Activated effector memory CD4-positive, alpha-beta T cell treated with Interleukin-2 at 50 U/mL for 16 hours (primary cell): ENCODE results near the gene SMARCA2.
"Not testable (repeated sequence)": the region's sequence is repeated elsewhere in the genome, so short reads cannot be mapped to it uniquely, and the experiment has no call there.

Experiments used
- DNase-seq: peaks from one replicate; pipeline ENCODE4 v3.0.0-alpha.2; 2020

The SMARCA2 gene

DNA sequence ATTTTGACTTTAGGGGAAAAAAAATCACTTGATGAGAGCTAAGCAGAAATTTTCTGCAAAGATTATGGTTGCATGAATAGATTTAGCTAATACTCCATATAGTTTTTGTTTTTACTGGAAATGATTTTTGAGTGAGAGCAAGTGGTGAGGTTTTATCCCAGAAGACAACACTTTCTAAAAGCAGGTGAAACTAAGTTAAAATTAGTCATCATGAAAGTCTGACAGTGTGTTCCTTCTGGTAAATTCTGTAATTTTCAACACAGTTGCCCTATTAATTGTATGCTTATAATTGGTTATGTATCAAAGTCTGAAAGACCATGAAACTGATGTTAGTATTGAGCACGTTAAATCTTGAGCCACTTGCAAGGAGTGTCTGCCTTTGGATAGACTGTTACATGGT, 91.5 kb downstream of the SMARCA2 start:
- DNase-seq: no peak

DNA sequence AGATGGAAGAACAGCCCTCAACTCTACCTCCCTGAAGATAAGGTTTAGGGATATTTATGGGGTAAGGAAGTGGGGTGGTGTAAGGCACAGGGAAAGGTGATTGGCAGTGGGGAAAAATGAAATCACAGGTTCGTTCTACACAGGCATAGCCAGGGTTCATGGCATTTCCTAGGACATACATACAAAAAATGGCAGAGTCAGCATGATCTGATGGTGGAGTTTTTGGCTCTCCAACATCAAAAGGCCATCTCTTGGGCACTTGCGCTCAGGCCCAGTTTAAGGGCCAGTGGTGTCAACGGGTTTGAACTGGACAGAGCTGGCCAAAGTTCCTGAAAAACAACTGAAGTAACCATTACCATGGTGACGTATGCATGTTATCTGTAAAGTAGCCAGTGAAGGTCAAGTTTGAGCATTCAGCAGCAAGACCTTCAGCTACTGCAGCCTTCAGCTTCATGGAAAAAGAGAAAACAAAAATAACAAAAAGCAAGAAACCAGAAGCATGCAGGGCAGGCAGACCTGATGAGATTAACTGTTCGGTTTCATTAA, 92.8 kb downstream of the SMARCA2 start:
- no peak for DNase-seq

DNA sequence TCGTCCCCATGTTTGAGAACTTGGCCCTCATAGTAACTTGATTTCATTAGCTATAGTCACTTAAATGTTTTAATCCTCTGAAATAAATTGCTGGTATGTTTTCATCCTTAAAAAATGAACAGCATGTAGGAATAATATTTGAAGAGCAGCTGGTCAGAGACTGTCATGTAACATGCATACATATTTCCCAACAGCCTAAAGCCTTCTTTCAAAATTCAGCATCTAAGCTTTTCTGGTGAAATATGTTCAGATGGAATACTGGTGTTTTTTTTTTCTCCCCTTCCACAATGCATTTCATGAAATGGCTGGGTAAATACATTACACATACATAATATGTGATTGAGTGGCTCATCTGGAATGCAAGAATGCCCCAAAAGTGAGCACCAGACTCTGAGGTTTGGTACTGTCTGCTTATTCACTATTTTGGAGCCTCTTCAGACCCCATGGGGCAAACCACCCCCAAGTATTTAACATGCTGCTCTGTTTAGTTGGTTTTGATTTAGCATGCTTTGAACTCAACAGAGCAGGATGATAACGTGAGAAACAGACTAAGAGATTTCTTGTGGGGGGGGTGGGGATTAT, 94.0 kb downstream of the SMARCA2 start:
- DNase-seq: no peak

DNA sequence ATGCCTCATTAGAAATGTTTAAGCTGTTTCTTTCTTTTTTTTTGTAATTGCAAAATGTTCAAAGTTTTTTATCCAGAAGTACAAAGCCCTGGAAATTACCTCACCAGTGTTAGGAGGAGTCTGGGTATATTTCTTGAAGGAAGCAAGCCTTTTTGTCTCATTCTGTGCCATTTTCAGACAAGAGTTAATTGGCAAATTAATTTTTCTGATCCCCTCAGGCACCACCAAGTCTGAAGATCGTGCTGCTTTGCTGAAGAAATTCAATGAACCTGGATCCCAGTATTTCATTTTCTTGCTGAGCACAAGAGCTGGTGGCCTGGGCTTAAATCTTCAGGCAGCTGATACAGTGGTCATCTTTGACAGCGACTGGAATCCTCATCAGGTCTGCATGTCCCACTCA, 94.9 kb downstream of the SMARCA2 start:
- DNase-seq: no peak

DNA sequence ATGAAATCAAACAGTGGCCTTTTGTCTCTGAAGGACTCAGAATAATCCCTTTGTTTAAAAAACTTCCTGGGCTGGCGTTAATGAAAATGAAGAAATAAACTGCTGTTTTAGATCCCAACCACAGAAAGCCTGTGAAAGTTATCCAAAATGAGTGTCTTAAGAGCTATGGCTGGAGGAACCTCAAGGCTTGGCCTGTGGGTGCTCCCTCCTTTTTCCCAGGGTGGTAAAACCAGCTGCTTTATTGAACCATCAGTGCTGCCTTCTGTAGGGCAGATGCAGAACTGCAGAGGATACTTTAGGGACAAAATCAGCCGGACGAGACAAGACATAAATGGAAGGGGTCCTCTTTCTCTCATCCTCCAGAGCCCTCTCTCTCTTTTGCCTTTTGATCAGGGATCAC, 100.9 kb downstream of the SMARCA2 start:
- DNase-seq: no peak

DNA sequence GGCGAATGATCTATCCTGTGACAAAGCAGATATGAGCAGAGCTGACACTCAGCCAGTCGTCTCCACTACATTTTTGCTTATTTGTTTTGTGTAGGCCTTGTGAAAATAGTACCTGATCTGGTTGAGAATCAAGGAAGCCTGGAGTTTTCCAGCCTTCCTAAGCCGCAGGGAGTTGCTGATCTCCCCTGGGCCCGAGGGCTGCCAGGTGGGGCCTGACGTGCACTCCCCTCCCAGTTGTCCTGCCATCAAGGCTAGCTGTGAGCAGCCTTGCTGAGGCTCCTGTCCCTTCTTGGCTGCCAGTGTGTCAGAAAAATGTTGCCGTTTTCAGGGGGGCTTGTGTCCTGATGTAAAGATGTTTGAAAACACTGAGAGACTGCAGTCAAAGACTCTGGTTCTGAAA, 102.4 kb downstream of the SMARCA2 start:
- DNase-seq: no peak

DNA sequence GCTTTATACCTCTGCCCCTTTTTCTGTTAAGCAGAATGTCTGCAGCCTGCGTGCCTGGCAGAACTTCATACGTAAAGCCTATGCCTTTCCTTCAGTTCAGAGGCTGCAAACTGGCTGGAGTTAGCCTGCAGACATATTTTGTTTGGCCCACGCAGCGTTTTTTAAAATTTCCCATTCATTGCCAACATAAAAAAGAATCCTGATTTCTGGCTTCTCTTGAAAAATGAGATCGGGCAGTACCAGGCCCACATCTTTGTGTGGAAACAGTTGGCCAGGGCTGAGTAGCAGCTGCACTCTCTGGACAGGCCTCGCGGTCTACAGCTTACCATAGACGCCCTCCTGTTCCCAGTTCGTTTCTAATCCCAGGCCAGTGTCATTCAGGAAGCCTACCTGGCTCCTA, 104.4 kb downstream of the SMARCA2 start:
- DNase-seq: no peak

DNA sequence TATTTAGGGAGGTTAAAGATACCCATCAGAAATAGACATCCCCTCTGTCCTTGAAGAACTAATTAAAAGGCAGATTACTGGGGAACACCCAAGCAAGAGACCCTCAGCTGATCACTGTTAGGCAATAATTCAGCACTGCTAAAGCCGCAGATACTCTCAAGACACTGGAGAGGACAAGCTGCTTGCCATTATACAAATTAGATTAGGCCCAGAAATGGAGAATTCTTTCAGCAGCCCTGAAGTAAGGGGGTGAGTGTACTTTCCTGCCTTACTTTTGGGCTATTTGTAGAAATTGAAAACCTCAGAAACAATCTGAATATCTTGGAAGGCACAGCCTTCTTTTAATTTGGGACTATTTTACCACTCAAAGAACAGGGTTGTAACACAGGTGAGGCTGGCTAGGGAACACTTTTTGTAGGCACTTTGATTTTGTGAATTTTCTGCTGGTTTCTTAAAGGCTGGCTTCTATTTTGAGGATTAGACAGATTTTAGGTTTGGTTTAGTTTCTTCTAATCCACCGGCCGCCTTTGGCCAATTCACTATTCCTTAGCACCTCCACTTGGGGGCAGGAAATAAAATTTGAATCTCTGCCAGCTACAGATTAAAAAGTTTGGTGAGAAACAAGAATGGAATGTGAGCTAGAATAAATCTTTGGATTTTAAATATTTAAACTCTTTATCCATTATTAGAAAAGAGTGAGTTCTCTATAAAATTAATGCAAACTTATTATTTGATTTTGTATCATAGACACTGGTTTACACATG, 106.0 kb downstream of the SMARCA2 start:
- DNase-seq: no peak

DNA sequence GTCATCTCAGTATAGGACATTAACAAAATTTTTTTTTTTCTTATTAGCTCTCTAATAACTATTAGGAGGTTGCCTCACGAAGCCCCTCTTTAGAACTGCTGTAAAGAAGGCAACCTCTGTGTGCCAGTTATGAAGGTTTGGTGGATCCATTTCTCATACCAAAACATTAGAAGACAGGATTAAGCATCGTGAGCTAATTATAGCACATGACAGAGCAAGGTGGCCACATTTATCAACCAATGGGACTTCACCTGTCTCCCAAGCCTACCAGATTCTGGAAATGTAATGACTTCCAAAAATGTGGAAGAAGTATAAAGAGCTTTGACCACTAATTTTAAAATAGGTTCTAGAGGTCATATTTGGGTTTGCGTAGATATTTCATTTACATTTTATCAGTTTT, 107.2 kb downstream of the SMARCA2 start:
- DNase-seq: no peak

DNA sequence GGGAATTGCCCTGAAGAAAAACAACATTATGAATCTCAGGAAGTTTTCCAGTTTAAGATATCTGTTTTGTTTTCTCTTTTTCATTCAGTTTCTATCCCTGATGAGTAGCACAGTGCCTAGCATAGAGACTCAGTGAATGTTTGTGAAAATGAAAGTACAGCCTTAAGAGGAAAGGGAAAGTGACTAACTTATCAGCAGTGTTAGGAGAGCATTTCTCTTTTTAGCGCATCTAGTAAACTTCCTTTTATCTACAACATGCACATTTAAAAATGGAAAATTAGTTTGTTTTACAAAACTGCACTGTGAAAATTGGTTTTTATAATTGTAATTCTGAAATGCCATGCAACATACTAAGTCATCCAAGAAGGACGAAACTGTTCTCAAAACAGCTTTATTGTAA, 110.8 kb downstream of the SMARCA2 start:
- DNase-seq: no peak

DNA sequence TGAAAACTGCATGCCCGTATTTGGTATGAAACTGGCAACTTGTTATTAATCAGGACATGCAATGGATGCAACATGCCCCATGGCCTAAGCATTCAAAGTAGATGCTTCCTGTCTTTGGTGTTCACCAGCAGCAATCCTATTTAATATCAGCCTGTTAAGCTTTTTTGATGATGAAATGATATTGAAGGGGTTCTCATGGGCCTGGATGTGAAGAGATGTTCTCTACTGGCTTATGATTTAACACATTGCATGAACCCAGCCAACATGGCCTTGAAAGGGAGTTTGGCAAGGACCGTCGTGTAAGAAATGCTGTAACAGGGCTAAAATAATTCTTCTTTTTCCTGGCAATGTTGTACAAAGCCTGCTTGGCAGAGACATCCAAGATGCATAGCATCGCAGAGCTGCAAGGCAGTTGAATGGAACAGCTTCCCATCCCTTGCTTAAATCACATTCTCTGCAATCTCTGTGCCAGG, 111.2 kb downstream of the SMARCA2 start:
- DNase-seq: no peak

DNA sequence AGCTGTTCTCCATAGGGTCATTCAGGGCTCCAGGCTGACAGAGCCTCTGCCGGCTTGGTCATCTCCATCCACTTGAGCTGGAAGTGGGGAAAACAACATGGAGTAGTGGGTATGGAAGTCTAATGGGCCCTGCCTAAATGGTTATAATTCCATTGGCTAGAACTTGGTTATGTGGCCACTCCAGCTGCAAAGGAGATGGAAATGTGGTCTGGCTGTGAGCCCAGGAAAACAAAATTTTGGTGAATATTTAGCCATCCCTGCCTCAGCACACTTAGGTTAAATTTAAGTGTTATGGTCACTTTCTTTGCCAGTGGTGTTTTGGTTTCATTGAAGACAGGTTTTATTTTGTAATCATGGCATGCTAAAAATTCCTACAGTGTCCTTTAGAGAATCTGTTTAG, 112.3 kb downstream of the SMARCA2 start:
- DNase-seq: no peak

DNA sequence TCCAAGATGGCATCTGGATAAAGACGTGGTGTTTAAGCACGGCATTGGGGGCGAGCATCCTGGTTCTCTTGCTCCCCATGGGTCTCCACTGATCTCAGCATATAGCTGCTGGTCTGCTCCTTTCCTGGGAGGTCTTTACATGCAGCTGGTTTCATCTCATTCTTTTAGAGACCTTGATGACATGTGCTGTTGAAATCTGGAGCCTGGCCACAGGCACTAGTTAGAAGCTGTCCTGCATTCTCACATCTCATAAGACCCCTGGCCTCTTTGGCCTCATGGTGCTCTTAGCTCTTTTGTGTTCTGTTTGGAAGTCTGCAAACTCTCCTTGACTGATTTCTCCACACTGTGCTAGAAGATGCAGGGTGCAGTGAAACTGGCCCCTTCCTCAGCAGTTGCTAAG, 113.0 kb downstream of the SMARCA2 start:
- DNase-seq: no peak

DNA sequence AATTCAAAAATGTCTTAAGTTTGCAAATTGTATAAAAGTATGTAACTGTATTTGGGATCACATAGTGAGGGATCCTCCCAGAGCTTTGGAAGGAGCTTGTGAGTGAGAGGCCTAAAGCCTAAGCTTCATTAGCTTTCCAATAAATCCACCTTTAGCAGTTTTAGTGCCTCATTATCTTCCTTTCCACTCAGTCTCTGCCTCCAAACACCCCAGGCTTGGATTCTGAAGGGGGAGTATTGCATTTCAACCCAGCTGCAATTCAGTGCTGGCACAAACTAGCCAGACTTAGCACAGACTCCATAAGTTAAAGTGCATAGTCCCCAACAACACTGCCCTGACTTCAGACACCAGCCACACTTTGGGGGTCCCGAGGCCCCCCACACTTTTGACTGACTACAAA, 113.5 kb downstream of the SMARCA2 start:
- DNase-seq: no peak

DNA sequence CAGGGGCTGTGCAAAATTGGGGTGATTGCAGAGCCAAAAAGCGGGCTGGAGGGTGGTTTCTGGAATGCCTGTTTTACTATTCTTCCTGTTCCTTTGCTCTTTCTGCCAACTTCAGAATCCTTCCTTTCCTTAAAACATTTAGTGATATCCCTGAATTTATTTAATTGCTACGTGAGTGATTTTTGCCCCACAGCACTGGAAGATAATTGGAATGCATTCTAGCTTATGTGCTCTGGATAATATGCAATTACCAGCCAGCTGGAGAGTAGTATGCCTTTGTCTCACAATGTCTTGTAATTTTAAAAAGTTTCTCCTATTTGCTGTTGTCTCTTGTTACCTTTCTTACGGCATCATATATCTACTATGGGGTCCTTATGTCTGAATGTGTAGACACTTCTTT, 115.8 kb downstream of the SMARCA2 start:
- no peak for DNase-seq

DNA sequence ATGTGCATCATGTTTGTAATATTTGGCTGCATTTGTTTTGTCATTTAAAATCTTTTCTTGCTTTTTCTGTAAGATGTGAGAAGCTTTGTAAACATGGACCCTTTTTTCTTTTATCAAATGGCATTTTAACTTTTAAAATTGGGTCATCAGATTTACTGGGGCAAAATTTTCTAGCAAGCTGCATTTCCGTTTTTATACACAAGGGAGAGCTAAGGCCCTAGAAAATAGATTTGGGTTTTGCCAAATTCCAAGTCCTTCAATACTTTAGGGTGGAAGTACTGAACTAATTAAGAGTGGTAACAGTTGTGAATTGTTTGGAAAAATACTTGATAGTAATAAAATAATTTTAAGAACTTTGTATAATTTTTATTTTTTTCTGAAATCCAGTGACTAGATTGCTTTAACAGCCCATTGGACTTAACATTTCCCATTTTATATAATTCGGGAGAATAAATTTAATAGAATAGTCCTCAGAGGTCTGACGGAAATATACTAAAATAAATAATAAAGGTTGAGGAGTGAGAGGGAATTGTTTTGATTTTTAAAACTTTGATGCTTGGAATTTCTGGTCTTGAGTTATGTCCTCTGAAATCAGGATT, 117.4 kb downstream of the SMARCA2 start:
- no peak for DNase-seq

DNA sequence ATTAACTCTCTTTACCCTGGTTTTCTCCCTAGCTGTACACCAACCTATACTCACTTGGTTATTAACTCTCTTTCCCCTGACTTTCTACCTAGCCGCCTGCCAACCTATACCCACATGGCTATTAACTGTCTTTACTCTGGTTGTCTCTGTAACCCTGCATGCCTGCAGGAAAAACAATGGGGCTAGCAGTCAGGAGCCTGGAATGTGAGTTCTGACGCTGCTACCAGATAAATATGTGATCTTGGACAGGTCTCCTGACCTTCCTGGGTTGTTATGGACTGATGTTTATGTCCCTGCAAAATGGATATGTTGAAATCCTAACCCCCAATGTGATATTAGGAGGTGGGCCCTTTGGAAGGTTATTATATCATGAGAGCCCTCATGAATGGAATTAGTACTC, 119.2 kb downstream of the SMARCA2 start:
- no peak for DNase-seq

DNA sequence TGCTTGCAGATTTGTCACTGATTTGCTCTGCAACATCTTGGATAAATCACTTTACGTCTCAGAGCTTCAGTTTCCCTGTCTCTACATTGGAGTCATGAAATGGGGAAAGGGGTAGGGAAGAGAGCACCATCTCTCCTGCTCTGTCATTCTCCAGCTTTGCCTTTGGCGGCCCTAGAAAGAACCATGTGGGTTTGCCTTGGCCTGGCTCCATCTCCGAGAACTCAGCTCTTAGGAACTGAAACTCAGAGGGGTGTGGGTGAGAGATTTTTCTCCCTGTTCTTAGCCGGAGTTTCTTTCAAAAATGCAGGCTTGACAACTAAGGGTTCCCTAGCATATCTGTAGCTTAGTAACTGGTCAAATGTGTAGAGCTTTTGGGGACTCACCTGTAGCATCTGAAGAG, 123.5 kb downstream of the SMARCA2 start:
- no peak for DNase-seq

DNA sequence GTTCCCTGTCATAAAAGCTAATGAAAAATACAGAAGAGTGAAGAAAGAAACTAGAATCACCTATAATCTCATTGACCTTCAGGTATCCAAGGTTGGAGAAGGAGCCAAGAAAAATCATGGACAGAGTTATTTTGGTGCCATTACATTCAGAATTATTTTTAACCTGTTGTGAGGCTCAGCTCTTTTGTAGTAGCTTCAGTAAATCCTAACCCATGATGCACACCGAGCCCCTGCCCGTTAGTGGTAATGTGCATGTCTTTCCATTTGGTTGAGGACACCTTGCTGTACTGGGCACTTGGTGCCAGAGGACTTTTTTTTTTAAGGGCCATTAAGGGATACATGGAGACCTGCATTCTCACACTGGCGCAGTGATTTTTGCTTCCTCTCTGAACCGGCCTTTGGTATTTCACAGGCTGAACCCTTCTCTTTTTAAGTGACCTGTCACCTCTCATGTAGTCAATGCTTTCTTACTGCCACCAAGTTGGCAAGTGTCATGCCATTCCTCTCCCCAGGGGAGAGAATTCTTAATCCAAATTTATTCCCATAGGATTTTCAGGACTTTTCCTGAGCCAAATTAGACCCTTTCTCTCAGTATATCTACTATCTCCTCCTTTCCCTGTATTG, 125.6 kb downstream of the SMARCA2 start:
- no peak for DNase-seq

DNA sequence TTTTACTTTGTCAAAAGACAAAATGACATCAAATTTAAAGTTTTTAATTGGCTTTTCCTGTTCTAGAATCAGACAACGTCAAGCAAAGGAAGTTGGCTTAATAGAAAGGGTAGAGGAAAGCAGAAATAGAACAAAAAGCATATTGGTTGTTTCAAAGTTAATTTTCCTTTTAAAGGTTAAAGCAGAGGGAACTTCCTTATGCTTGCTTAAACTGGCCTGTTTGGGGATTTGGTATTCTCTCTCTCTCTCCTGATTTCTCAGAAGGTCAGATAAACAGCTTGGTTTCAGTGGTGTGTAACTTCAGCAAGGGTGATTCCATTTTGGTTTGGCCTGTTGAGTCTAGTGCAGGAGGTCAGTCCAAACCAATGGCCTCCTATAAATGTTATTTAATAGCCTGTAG, 127.1 kb downstream of the SMARCA2 start:
- no peak for DNase-seq

DNA sequence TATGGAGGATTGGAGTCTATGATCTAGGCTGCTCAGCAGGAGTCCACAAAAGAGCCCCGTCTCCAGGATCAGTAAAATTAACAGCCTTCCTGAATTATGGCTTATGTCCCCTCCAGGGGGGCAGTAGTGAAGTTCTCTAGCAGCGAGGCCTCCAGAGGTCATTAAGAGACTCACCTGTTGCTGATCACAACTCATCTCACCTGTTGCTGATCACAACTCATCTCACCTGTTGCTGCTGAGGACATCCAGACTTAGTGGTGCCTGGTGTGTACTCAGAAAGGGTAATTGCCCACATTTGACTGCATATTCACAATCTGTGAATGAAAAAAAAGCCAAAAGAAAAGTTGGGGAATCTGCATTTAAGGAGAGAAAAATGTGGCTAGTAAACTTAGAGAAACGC, 129.5 kb downstream of the SMARCA2 start:
- no peak for DNase-seq

DNA sequence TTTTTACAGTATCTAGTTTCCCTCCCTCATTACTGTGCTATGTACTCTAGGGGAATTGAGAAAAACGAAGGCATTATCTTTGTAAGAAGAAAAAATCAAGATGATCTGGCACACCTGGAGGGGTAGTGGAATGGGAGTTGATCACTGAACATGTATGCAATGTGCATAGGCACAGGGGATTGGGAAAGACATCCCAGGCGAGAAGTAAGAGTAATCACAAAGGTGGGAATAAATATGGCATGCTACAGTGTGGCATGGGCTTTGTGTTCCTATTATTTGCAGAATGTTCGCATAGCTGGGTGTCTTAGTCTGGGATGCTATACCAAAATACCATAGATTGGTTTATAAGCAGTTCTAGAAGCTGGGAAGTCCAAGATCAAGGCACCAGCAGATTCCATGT, 130.6 kb downstream of the SMARCA2 start:
- DNase-seq: no peak

DNA sequence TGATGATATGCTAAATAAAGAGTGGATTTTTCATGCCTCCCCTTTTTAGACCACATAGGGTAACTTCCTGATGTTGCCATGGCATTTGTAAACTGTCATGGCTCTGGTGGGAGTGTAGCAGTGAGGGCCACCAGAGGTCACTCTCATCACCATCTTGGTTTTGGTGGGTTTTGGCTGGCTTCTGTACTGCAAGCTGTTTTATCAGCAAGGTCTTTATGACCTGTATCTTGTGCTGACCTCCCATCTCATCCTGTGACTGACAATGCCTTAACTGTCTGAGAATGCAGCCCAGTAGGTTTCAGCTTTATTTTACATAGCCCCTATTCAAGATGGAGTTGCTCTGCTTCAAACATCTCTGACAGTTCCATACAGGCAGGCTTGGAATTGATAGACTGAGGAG, 131.6 kb downstream of the SMARCA2 start:
- not testable (repeated sequence) for DNase-seq

DNA sequence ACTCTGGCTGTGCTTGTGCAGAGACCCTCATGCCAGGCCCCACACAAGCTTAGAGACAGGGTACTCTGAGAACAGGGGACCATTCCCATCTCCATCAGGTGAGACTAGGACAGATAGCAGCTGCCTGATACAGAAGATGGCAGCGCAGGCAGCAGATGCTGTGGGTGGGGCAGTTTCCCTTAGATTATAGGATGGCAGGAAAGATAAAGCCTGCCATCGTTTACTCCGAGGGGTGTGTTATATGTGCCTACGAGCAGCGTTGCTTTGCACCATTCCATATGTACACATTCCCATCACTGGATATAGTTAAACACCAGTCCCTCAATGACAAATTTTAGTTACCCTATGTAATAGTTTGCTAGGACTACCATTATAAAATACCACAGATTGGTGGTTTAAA, 135.2 kb downstream of the SMARCA2 start:
- no peak for DNase-seq
